Stimulated activated CD4-positive, alpha-beta T cell treated with anti-CD3 and anti-CD28 coated beads, Interleukin-15, amount 100 ng/mL, for 48 hours (primary cell): ENCODE results near the gene PIAS3.
A peak's percentile ranks its signal among the peaks of the same experiment; 100 is the strongest.
"Not testable (repeated sequence)": the region's sequence is repeated elsewhere in the genome, so short reads cannot be mapped to it uniquely, and the experiment has no call there.

ENCODE experiments used
- DNase-seq, 2 donors: peaks; one replicate each; pipeline ENCODE4 v3.0.0-alpha.2; 2020; ENCODE audit warnings: low read depth in 2 of 2

Gene PIAS3

GRCh38 chr1:145874646-145875045 lies 15.8 kb upstream of the PIAS3 start:
- DNase-seq, result no peak

DNA sequence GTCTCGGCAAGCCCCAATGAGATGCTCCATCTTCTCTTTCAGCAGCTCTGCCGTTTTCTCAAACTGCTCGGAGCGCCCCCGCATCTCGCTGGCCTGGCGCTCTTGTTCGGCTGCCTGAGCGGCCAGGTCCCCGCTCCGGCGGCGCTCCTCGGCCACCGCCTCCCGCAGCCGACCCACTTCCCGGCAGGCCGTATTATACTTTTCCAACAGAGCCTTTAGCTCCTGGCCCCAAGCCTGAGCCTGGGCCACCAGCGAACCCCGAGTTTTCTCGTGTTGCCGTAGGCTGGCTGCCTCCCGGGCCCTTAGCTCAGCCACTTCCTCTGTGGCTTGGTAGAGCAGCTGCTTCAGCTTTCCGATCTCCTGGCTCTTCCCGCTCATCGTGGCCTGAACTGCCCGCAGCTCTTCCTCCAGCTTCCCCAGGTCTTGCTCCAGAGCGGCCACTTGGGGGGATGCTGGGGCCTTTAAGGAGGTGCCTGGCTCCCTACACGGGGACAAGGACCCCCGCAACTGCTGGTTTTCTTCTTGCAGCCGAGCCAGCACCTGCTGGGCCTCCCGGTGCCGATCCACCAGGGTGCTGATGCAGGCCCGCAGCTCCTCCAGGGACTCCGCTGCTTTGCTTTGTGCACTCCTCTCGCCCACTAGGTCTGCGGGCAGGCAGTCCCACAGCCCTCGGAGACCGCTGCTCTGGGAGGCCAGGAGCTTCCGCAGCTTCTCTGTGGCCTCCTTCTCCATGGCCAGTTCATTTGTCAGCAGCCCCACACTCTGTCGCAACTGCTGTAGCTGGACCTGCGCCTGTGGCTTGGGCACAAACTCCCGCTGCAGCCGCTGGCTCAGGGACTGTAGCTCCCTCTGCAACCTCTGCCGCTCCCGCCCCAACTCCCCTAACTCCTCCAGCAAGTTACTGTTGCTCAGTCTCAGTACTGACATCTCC lies 13.4 kb upstream of the PIAS3 start:
- DNase-seq, result no peak

DNA sequence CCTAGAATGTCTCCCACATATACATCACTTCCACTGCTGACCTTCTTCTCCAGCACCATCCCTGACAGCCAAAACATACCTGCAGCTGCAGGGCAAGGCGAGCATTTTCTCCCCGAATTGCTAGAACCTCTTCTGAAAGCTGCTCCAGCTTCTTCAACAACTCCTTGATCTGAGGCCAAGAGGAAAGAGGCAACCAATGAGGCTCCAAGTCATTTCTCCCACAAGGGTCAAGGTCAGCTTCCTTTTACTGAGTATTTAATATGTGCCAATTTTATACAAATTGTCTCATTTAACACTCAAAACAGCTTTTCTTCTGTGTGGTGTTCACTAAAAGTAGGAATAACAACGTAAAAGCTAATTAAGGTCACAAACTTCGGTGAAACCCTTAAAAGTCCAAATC lies 9.4 kb upstream of the PIAS3 start:
- DNase-seq, result no peak

DNA sequence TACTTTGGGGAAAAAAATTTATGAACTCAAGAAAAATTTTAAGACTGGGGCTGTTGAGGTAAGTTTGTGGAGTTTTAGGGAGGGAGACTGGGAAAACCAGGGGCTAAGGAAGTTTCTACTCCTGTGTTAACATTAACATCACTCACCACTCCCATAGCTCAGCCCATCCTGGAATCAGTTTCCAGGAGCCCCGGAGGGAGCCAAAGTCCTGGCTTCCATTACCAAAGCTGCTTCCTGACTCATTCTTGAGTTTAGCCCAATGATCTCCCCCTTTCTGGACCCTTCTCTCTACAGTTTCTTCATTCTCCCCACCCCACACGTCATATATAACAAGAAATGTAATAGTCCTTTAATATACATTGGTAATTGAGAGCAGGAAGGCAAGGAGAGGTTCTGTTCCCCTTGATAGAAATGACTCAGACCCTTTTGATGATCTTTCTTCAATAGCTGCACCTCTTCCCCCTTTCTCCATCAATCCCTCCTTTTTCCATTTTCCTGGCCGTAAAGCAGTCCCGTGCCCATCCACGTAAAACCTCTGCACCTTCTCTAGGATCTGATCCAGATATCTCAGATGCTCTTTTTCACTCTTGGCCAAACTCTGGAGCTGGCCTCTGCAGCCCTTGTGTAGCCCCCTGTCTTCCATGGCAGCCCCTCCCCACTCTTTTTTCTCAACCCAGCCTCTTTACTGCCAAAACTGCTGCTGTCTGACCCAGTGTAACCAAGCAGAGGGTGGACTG lies 4.6 kb upstream of the PIAS3 start:
- DNase-seq, result no peak

DNA sequence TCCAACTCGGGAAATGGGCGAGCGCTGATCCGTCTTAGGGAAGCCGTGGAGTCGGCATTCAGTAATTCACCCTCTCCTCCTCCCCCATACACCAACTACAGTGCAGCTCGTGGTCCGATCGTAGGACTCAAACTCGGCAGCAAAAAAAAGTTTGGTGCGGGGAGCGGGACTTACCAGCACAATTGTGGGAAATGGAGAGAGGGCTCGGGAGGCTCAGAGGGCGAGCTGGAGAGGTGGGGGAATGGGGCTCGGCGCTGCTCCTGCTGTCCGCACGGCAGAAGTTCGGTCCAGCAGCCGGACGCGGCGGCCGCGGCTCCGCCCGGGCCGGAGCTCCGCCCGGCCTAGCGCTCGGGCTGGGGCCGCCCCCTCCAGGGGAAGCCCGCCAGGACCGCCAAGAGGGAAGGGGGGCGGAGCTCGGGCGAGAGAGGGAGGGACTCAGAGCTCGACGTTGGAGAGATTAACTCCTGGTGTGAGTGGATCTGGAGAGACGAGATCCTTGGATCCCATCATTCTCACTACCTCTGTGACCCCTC lies 676 bp upstream of the PIAS3 start:
- DNase-seq, result peak in 1 of 2 donors; percentile 78

GRCh38 chr1:145858238-145858900 lies 512 bp downstream of the PIAS3 start:
- DNase-seq, result peak in 1 of 2 donors; percentile 29

- DNase-seq, result no peak
These were observed 1.7 kb downstream of the PIAS3 start for GRCh38 chr1:145857170-145857569.

- DNase-seq, result no peak
These were observed 3.4 kb downstream of the PIAS3 start for GRCh38 chr1:145855426-145855948.

DNA sequence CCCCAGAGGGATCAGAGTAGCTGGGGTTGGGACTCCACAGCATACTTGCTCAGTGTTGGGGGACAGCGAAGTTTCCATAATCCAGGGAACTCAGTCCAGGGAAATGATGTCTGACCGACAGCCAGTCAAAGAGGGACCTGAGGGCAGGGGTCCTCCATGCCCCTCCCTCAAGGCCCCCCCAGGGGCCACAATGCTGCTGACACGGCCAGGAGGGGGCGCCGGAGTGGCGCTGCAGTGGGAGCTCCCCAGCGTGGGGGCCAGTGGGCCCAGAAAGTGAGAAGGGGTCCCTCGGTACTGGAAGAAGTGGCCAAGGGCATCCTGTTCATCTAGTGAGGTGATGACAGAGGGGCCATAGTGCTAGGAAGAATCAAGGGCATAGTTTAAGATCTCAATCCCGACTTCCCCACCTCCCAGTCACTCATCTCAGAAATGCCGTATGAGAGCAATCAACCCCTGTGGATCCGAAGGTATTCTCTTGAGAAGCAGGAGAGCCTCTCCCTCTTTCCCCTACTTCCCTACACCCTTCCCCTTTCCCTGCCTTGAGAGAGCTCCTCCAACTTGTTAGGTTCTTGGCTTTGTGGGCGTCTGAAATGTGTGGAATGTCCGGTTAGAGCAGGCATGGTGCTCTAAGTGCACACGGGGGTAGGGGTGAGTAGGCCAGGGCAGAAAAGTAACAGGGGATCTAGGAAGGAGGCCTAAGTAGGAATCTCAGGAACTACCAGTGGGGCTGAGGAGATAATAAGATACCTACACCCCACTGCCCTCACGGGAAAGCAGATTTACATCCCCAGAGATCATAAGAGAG lies 9.3 kb downstream of the PIAS3 start:
- DNase-seq, result no peak

DNA sequence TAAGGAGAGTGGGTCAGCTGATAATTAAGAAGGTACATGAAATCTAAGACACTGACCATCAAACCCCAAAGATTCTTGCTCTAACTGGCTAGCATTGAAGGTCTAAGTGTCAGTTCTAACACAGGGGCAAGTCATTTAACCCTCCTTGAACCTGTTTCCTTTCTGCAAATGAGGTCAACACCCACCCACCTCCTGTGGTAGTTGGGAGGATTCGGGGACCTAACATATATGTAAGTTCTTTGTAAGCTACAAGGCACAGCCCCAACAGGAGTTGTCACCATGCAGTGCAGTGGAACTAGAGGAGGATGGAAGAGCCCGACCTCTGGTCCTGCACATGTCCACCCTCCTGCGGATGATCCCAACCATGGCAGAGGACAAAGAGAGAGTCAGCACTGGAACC lies 11.1 kb downstream of the PIAS3 start:
- DNase-seq, result no peak

- DNase-seq, result no peak
These were observed 12.7 kb downstream of the PIAS3 start for GRCh38 chr1:145846201-145846612.

DNA sequence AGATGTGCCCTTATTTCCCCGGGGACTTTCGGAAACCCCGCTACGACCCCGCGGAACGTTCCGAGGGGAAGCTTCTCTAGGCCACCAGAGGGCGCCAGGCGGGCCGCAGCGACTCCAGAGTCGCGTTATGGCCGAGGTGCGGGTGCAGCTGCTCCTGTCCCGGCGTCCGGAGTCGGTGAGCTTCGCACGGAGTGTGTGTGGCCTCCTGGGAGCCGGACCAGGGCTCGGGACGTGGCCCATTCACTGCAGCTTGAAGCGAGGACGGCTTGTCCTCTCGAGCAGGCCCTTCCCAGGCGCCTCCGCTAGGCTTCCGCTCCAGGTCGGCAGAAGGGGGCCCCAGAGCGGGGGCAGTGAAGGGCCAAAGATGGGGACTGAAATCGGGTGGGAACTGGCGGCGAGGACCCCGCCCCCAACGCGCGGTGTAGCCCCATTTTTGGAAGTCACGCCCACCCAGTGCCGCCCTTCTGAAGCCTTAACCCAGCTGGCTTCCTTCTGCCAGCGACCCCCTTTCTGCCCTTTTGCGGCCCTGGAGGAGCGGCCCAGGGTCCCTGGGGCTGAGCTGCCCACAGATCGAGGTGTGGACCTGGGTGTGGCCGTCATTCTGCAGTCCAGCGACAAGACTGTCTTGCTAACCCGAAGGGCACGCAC lies 13.2 kb downstream of the PIAS3 start, which contains the start of gene NUDT17:
TSS of gene NUDT17 (plus strand) at position 117 of the 648 bp plus-strand sequence. CDS start at position 128, 11 bp downstream.
- DNase-seq, result peak; percentile 56 to 71

GRCh38 chr1:145845144-145845513 lies 13.8 kb downstream of the PIAS3 start:
- DNase-seq, result no peak

- DNase-seq, result no peak
These were observed 15.8 kb downstream of the PIAS3 start for GRCh38 chr1:145843031-145843430.

- no peak for DNase-seq
These were observed 21.2 kb downstream of the PIAS3 start for GRCh38 chr1:145837656-145838055.

GRCh38 chr1:145830810-145831209 lies 28.1 kb downstream of the PIAS3 start:
- not testable (repeated sequence) for DNase-seq

DNA sequence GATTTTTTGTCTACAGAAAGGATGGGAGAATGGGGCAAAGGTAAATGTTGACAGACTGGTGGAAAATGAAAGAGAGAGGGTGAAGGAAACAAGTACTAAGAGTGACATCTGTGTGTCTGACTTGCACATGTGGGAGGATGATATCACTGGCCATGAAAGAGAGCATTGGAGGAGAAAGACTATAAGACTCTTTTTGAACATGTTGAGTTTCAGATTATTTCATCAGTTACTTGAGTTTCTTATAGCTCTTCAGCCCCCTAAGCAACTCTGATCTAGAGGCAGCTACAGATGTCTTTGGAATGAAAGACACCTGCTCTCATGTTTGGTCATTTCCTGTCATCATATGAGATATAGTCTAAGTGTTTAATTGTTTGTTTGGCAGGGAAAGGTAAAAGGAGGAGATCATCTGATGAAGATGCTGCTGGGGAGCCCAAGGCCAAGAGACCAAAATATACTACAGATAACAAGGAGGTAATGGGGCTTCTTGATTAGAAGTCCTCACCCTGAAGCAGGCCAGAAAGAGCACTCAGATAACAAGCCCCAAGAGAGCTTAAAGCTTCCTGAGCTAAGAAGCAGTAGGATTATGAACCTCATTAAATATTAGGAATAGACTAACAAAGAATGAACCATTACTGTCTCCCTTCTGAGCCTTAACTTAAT lies 30.4 kb downstream of the PIAS3 start:
- no peak for DNase-seq

DNA sequence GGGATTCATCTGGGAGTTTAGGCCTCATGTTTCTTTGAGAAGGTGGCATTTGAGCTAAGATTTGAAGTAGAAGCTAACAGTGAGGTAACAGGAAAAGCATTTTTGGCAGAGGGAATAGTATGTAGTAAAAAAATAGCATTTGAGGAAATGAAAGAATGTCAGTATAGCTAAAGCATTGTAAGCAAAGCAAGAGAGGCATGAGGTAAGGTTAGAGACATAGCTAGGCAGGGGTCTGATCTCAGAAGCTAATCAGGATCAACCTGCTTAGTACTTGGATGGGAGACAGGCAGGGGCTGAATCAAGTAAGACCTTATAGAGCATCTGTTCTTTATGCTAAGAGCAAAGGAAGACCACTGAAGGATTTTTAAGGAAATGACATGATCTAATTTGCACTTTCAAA lies 30.9 kb downstream of the PIAS3 start:
- no peak for DNase-seq

GRCh38 chr1:145826030-145826429 lies 32.9 kb downstream of the PIAS3 start:
- no peak for DNase-seq

DNA sequence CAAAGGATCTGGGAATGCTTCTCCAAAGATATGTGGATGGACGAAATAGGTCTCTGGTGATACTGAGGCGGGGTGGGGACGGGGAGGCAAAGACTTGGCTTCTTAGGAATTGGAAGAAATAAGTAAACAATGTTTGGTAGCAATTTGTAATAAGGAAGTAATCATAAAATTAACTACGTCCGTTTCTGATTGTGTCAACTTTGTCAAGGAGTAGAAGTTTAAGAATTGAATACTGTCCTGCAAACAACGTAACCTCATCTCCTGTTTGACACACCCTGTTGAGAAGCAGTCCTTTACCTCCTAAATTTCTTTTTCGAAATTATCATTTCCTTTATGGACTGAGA lies 34.4 kb downstream of the PIAS3 start:
- DNase-seq, result no peak
